HFFc6 (cell line): Measurements from ENCODE around the gene ZRSR2. TPM values are rescaled to one million over a fixed set of nuclear protein-coding genes. Genes with fewer than 3 reads are reported as not detected.
"Not testable (repeated sequence)": the region's sequence is repeated elsewhere in the genome, so short reads cannot be mapped to it uniquely, and the experiment has no call there.

ENCODE experiments used
- DNase-seq: peaks from one replicate; pipeline ENCODE4 v3.0.0-alpha.2; 2018
- H3K27ac Mint-ChIP-seq: 2 replicates; pipeline ENCODE4 v1.8.0; 2020; ENCODE audit warnings: mild to moderate bottlenecking, mixed read lengths
- H3K27me3 Mint-ChIP-seq: 2 replicates; pipeline ENCODE4 v1.8.0; 2021; ENCODE audit warnings: mild to moderate bottlenecking, moderate library complexity, mixed read lengths; ENCODE audit not compliant: insufficient read depth
- H3K36me3 Mint-ChIP-seq: 2 replicates; pipeline ENCODE4 v1.8.0; 2021; ENCODE audit warnings: low read depth, mixed read lengths
- H3K4me1 Mint-ChIP-seq: 2 replicates; pipeline ENCODE4 v1.8.0; 2020; ENCODE audit warnings: low read depth, mixed read lengths
- H3K4me3 Mint-ChIP-seq: 2 replicates; pipeline ENCODE4 v1.8.0; 2020; ENCODE audit warnings: mild to moderate bottlenecking, moderate library complexity, mixed read lengths
- H3K9me3 Mint-ChIP-seq: 2 replicates; pipeline ENCODE4 v1.8.0; 2020; ENCODE audit warnings: mild to moderate bottlenecking, mixed read lengths
- total RNA-seq, 6 experiments: library from RNA; stranded (reverse); fragmentation: NEBNext Ultra II Directional; extraction: Animal tissue kit (Norgen Biotek cat#: 25700); gene quantifications; 2 replicates in 1 of 6; 3 replicates in 5 of 6; pipeline ENCODE4 v1.2.3, GENCODE V29; 2021
- TF ChIP-seq, protein P1 (sequence below): fragments of 200-600 bp; sonication (generic); IDR thresholded peaks from 2 replicates; pipeline ENCODE4 v1.5.0; 2021; ENCODE audit warnings: antibody characterized with exemption, mild to moderate bottlenecking

The ZRSR2 gene
- total RNA-seq, 6 experiments from 2014 or later, result 5.1 to 7.0 (median 5.6) TPM

DNA sequence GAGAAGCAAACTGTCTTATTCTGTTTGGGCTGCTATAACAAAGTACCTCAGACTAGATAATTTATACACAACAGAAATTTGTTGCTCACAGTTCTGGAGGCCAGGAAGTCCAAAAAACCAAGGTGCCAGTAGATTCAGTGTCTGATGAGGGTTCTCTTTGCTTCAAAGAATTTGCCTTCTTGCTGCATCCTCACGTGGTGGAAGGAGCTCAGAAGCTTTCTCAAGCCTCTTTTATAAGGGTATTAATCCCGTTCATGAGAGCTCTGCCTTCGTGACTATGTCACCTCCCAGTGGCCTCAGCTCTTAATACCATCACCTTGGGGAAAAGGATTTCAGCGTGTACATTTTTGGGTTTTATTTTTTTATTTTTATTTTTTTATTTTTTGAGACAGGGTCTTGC lies 32.1 kb upstream of the ZRSR2 start:
- no peaks in the 10 kb centered on the region for H3K9me3 Mint-ChIP-seq
- H3K27ac Mint-ChIP-seq, result no peak overlapping the region
- H3K4me3 Mint-ChIP-seq, result no peak overlapping the region
- TF ChIP-seq, protein P1, sequence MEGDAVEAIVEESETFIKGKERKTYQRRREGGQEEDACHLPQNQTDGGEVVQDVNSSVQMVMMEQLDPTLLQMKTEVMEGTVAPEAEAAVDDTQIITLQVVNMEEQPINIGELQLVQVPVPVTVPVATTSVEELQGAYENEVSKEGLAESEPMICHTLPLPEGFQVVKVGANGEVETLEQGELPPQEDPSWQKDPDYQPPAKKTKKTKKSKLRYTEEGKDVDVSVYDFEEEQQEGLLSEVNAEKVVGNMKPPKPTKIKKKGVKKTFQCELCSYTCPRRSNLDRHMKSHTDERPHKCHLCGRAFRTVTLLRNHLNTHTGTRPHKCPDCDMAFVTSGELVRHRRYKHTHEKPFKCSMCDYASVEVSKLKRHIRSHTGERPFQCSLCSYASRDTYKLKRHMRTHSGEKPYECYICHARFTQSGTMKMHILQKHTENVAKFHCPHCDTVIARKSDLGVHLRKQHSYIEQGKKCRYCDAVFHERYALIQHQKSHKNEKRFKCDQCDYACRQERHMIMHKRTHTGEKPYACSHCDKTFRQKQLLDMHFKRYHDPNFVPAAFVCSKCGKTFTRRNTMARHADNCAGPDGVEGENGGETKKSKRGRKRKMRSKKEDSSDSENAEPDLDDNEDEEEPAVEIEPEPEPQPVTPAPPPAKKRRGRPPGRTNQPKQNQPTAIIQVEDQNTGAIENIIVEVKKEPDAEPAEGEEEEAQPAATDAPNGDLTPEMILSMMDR, result no peak
- H3K4me1 Mint-ChIP-seq, result no peaks in the 10 kb centered on the region
- no peaks in the 10 kb centered on the region for H3K36me3 Mint-ChIP-seq
- H3K27me3 Mint-ChIP-seq, result no peaks in the 10 kb centered on the region
- DNase-seq, result no peak

DNA sequence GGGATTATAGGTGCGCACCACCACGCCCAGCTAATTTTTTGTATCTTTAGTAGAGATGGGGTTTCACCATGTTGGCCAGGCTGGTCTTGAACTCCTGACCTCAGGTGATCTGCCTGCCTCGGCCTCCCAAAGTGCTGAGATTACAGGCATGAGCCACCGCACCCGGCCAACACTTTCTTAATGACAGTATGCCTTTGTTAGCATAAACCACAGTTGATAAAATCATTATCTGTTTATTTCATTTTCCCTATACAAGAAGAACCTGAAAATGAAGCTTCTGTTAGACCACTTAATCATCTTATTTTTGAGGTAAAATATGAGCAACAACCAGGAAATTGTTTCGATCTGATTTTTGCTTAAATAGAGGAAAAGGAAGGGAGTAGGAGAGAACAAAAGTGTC lies 30.4 kb upstream of the ZRSR2 start:
- DNase-seq, H3K27ac Mint-ChIP-seq, H3K36me3 Mint-ChIP-seq, H3K27me3 Mint-ChIP-seq, H3K4me1 Mint-ChIP-seq, H3K4me3 Mint-ChIP-seq, H3K9me3 Mint-ChIP-seq: not testable (repeated sequence)

- H3K27me3 Mint-ChIP-seq, result no peaks in the 10 kb centered on the region
Observed at GRCh38 chrX:15761564-15762191, 28.6 kb upstream of the ZRSR2 start.

GRCh38 chrX:15769300-15769954 lies 20.9 kb upstream of the ZRSR2 start:
- peaks cover 8% of the 10 kb centered on the region for H3K4me1 Mint-ChIP-seq
- no peaks in the 10 kb centered on the region for H3K9me3 Mint-ChIP-seq
- peak overlapping the region; percentile 55 for H3K27ac Mint-ChIP-seq
- peaks cover 5% of the 10 kb centered on the region; the same call in 1 of the 2 replicates for H3K36me3 Mint-ChIP-seq
- no peak for DNase-seq
- H3K4me3 Mint-ChIP-seq, result no peak overlapping the region
- H3K27me3 Mint-ChIP-seq, result no peaks in the 10 kb centered on the region; the same call in 1 of the 2 replicates
- TF ChIP-seq, protein P1, result no peak

More at GRCh38 chrX:15761564-15762191, 28.6 kb upstream of the ZRSR2 start:
- no peak overlapping the region for H3K4me3 Mint-ChIP-seq
- no peaks in the 10 kb centered on the region for H3K36me3 Mint-ChIP-seq
- DNase-seq, result peak; percentile 8
- H3K9me3 Mint-ChIP-seq, result no peaks in the 10 kb centered on the region
- no peaks in the 10 kb centered on the region for H3K4me1 Mint-ChIP-seq
- H3K27ac Mint-ChIP-seq, result no peak overlapping the region
- TF ChIP-seq, protein P1, result peak; percentile 75

DNA sequence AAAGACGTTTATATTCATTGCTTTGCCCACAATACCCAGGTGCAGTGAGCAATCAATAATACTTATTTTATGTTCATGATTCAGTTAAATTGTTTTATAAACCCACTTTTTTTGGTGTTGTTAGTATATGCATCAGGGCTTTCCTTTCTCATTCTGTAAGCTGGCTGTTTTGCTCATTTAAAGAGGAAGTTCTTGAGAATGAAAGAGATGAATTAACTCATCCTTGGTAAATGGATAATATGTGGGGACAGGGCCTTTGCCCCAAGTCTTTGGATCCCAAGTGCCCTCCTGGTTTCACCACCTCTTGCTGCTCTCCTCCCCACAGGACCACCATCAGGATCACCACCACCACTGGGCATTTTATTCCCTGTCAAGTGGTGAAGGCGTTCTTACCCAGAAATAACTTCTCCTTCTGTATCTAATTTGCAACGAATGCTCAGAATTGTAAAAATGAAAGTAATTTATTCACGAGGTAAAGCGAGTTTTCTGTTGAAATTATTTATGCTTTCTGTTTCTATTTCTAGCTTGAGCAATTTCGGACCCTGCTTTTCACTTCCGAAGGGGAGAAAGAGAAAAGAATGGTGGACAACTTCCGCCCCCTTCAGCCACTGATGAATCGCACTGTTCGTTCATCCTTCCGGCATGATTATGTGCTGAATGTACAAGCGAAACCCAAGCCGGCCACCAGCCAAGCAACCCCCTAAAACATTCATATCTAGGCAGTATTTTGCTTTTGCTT lies 8.2 kb upstream of the ZRSR2 start:
- TF ChIP-seq, protein P1, result no peak
- peaks cover 10% of the 10 kb centered on the region; the same call in 1 of the 2 replicates for H3K36me3 Mint-ChIP-seq
- no peak overlapping the region for H3K27ac Mint-ChIP-seq
- no peak for DNase-seq
- H3K9me3 Mint-ChIP-seq, result no peaks in the 10 kb centered on the region
- H3K4me1 Mint-ChIP-seq, result no peaks in the 10 kb centered on the region; the same call in 1 of the 2 replicates
- H3K27me3 Mint-ChIP-seq, result peaks cover 2% of the 10 kb centered on the region; the same call in 1 of the 2 replicates
- H3K4me3 Mint-ChIP-seq, result no peak overlapping the region; the same call in 1 of the 2 replicates
